ENCODE results near the gene GMCL2. TPM values are rescaled to one million over a fixed set of nuclear protein-coding genes. Genes with fewer than 3 reads are reported as not detected.

GMCL2 gene
- total and polyA plus RNA-seq, 2 experiments from 2014 or later = not detected

- Histone ChIP-seq H4K20me1 (ENCODE audit: insufficient read depth, poor library complexity, severe bottlenecking) (peaks cover 51% of the 10 kb centered on the region), H3K4me1 (ENCODE audit: insufficient read depth) (peaks cover 26% of the 10 kb centered on the region), H3K27ac (peak overlapping the region; percentile 94), H3K4me2 (peak overlapping the region; percentile 93), H3K79me2 (peaks cover 42% of the 10 kb centered on the region), H3K4me3 (peak overlapping the region; percentile 90), H3K9me3 (ENCODE audit: low read depth) (no peaks in the 10 kb centered on the region), H2AFZ (no peak overlapping the region), H3K36me3 (replicated peaks; ENCODE audit: insufficient read depth, low read depth) (no peaks in the 10 kb centered on the region), H3K27me3 (no peaks in the 10 kb centered on the region), H3K9me2 (replicated peaks; ENCODE audit: insufficient read depth) (no peaks in the 10 kb centered on the region)
- WGBS (ENCODE audit: low lambda C conversion rate, missing lambda C conversion rate) = 6% methylated on average over 5 of the region's 5 CpGs
- TF ChIP-seq EZH2phosphoT487 (IDR thresholded peaks at IDR 0.05; ENCODE audit: low read depth, severe bottlenecking, unreplicated experiment) (no peak), EZH2 (IDR thresholded peaks at IDR 0.05; ENCODE audit: borderline replicate concordance) (no peak), CTCF (IDR thresholded peaks at IDR 0.05; ENCODE audit: poor library complexity) (no peak)
- no peak for DNase-seq (ENCODE audit: low spot score)
Measured at GRCh38 chr5:178205749-178206047, 18.5 kb upstream of the GMCL2 start.

GRCh38 chr5:178204935-178205748 is 18.0 kb upstream of the GMCL2 start:
- H3K4me3 ChIP-seq = peak overlapping the region; percentile 90
- H3K79me2 ChIP-seq = peaks cover 42% of the 10 kb centered on the region
- peak overlapping the region; percentile 93 for H3K4me2 ChIP-seq
- 2% methylated on average over 30 of the region's 90 CpGs for WGBS (ENCODE audit: low lambda C conversion rate, missing lambda C conversion rate)
- H3K27ac ChIP-seq = peak overlapping the region; percentile 94
- peak overlapping the region; percentile 54 for H2AFZ ChIP-seq
- DNase-seq (ENCODE audit: low spot score) = peak; percentile 92
- H3K9me3 ChIP-seq (ENCODE audit: low read depth) = no peaks in the 10 kb centered on the region
- H3K9me2 ChIP-seq (replicated peaks; ENCODE audit: insufficient read depth) = no peaks in the 10 kb centered on the region
- H4K20me1 ChIP-seq (ENCODE audit: insufficient read depth, poor library complexity, severe bottlenecking) = peaks cover 49% of the 10 kb centered on the region
- no peaks in the 10 kb centered on the region for H3K27me3 ChIP-seq
- TF ChIP-seq CTCF (IDR thresholded peaks at IDR 0.05; ENCODE audit: poor library complexity) (no peak), EZH2 (IDR thresholded peaks at IDR 0.05; ENCODE audit: borderline replicate concordance) (no peak), EZH2phosphoT487 (IDR thresholded peaks at IDR 0.05; ENCODE audit: low read depth, severe bottlenecking, unreplicated experiment) (no peak)
- no peaks in the 10 kb centered on the region for H3K36me3 ChIP-seq (replicated peaks; ENCODE audit: insufficient read depth, low read depth)
- H3K4me1 ChIP-seq (ENCODE audit: insufficient read depth) = peaks cover 26% of the 10 kb centered on the region

GRCh38 chr5:178204182-178204934 is 17.2 kb upstream of the GMCL2 start, which contains the start of gene HNRNPAB:
Gene HNRNPAB (plus strand): TSS chr5:178204533. CDS start chr5:178204838, 305 bp downstream.
- peak within 1 kb of the TSS; percentile 93 for H3K4me2 ChIP-seq
- H2AFZ ChIP-seq = peak within 1 kb of the TSS; percentile 77
- peaks cover 26% of the 10 kb centered on the region for H3K4me1 ChIP-seq (ENCODE audit: insufficient read depth)
- H4K20me1 ChIP-seq (ENCODE audit: insufficient read depth, poor library complexity, severe bottlenecking) = peaks cover 43% of the 10 kb centered on the region
- under 1% methylated on average over 83 of the region's 96 CpGs for WGBS (ENCODE audit: low lambda C conversion rate, missing lambda C conversion rate)
- peak; percentile 97 for DNase-seq (ENCODE audit: low spot score)
- no peak for TF ChIP-seq EZH2phosphoT487 (IDR thresholded peaks at IDR 0.05; ENCODE audit: low read depth, severe bottlenecking, unreplicated experiment)
- TF ChIP-seq EZH2 (IDR thresholded peaks at IDR 0.05; ENCODE audit: borderline replicate concordance) = no peak
- no peak for TF ChIP-seq CTCF (IDR thresholded peaks at IDR 0.05; ENCODE audit: poor library complexity)
- no peaks in the 10 kb centered on the region for H3K27me3 ChIP-seq
- H3K9me2 ChIP-seq (replicated peaks; ENCODE audit: insufficient read depth) = no peaks in the 10 kb centered on the region
- H3K79me2 ChIP-seq = peaks cover 42% of the 10 kb centered on the region
- H3K4me3 ChIP-seq = peak within 1 kb of the TSS; percentile 90
- no peaks in the 10 kb centered on the region for H3K36me3 ChIP-seq (replicated peaks; ENCODE audit: insufficient read depth, low read depth)
- H3K27ac ChIP-seq = peak within 1 kb of the TSS; percentile 94
- H3K9me3 ChIP-seq (ENCODE audit: low read depth) = no peaks in the 10 kb centered on the region
